Stimulated activated CD4-positive, alpha-beta T cell treated with anti-CD3 and anti-CD28 coated beads, TNF-alpha, amount 100 ng/mL, for 1 hour (primary cell): ENCODE results near the gene SND1.

ENCODE experiments used
- DNase-seq, 3 donors: peaks; one replicate each; pipeline ENCODE4 v3.0.0-alpha.2; 2020; ENCODE audit warnings: low read depth in 3 of 3, low spot score in 1 of 3

Gene SND1

DNA sequence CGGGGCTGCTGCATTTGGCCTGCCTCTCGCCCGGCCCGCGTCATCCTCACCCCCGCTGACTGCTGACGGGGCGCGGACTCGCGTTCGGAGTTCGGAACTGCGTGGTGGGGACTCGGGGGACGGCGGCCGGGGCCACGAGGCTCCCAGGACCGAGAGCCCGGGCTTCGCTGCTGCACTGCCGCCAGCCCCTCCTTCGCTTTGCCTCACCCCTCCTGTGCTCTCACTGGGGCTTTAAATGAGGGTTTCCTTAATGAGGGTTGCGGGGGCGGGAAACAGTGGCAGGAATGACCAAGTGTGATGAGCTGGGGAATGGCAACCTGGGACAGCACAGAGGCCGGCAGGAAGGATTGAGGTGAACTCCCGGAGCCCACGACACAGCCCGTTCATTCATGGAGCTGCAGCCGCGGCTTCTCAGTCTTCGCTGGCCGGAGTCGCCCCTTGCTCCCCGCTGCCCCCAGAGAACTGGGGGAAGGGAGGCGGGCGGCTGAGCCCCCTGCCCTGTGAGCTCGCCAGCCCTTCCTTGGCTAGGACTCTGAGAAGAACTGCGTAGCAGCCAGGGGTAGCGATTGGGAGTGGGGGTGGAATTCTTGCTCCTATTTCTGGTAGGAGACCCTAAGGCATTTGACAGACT is 380.7 kb downstream of the SND1 start:
- no peak for DNase-seq

DNA sequence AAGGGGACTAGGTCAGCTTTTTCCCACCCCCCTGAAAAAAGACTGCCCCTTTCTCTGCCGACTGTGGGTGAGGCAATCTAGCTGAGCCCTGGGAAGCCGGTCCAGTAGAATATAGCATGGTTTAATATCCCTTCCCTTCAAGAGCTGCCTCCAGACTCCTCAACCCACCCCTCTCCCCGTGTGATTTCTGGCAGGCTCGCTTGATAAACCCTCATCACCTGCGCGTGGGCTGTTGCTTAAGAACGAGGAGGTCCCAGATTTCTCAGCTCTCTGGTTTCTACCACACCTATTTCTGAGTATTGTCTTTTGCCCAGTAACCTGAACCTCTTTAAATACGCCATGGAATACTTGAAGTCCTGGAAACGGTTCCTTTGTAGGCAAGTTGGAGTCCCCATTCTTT is 381.3 kb downstream of the SND1 start:
- DNase-seq, result no peak

- no peak for DNase-seq
Measured at GRCh38 chr7:128034825-128035224, 382.8 kb downstream of the SND1 start.

DNA sequence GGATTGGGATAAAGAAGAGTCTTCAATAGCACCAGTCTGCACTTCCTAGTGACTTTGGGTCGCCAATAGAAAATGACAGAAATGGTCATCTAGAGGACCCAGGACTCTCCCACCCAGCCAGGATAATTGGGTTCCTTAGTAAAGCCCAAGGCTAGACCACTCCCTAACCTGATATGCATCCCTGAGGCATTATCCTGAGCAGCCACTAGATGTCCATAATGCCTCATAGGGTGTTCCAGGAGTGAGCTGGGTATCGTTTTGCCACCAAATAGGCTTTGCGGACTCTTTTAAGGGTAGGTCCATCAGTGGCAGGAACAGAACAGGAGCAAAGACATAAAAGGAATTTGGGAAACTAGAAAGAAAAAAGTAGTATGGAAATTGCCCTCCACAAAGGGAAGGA is 383.7 kb downstream of the SND1 start:
- DNase-seq, result no peak

GRCh38 chr7:128036226-128036940 is 384.4 kb downstream of the SND1 start:
- no peak for DNase-seq

DNA sequence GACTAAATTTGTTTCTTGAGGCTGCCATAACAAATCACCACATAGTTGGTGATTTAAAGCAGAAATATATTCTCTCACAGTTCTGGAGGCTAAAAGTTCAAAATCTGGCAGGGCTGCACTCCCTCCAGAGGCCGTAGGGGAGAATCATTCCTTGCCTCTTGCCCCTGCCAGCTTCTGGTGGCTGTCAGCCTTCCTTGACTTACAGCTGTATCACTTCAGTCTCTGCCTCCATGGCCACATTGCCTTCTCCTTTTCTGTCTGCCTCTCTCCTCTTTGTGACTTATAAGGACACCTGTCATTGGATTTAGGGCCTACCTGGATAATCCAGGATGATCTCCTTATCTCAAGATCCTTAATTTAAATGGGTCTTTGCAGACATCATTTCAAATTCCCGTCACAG is 385.1 kb downstream of the SND1 start:
- no peak for DNase-seq

DNA sequence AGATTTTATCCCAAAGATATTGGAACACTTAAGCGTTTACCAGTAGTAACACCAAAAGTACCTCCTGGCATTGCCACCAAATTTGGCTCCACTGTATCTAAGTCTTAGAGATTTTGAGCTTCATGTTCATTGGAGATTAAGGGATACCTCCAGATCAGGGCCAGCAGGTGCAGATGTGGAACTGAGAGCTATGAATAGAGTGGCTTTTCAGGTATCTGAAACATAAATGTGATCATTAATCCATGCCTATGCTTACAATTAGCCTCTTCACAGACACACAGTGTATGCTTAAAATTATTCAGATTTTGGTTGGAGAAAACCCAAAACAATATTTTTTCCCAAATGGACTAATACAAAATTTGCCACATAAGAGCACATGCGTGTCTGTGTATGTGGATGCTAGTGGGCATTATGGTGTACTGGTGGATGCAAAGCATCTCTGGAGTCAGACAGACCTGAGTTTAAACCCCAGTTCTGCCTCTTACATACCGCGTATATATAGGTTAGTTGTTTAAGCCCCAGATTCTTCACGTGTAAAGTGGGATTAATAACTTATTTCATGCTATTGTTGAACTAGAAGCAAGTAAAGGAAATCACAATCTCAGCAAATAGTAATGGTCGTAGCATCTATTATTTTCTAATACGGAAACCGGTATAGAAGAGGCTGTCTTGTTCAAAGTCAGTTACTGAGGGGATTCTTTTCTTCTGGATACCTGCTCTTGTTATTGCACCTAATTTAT is 386.1 kb downstream of the SND1 start:
- no peak for DNase-seq

GRCh38 chr7:128039544-128039953 is 387.6 kb downstream of the SND1 start:
- DNase-seq, result no peak

DNA sequence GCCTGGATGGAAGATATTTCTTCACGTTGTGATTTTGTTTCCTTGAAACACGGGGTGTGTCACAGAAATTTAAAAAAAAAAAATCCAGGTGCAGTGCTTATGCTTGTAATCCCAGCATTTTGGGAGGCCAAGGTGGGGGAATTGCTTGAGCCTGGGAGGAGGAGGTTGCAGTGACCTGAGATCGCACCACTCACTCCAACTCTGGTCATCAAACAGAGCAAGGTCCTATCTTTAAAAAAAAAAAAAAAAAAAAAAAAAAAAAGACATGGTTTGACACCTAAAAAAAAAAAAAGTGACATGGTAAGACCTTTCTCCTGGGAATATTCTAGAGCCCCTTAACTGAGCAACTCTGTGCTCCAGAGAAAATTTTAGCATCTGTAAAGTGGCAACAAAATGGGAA is 388.2 kb downstream of the SND1 start:
- no peak for DNase-seq

- DNase-seq, result no peak
Measured at GRCh38 chr7:128041203-128041602, 389.2 kb downstream of the SND1 start.

GRCh38 chr7:128042012-128042411 is 390.0 kb downstream of the SND1 start:
- no peak for DNase-seq

DNA sequence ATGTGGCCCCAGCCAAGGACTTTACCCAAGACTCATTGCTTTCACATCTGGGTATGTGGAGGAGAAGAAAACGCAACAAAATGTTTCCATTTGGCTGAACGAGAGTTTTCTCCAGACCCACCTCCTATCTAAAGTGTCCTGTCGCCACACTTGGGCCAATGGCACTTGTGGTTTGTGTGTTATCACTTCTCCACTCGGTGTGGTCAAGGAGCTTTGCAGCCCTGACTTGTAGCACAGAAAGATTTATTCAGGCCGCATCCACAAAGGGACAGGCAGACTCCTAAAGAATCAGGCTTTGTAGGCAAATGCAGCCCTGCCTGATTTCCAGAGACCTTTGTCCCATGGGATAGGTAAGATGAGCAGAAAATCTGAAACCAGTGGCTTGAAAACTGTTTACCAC is 392.1 kb downstream of the SND1 start:
- DNase-seq, result no peak

- DNase-seq, result no peak
Measured at GRCh38 chr7:128045158-128045557, 393.2 kb downstream of the SND1 start.

GRCh38 chr7:128045766-128046165 is 393.8 kb downstream of the SND1 start:
- no peak for DNase-seq

DNA sequence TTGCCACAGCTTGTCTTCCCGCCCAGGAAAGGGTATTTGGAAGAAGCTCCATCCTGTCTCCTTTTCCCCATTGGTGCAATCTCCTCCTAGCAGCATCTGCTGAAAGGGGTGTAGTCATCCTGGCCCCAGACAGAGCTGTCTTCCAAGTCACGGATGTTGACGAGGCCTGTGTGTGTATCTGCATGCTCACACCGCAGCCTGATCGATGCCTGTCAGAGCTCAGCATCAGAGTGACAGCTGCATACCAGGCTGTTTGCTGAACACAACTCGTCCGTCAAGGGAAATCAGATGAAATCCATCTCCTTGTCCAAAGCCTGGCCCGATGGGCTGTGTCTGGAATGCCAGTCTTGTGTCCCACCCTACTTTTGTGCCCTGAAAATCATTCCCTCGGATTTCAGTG is 400.4 kb downstream of the SND1 start:
- DNase-seq, result no peak

- no peak for DNase-seq
Measured at GRCh38 chr7:128053023-128053422, 401.0 kb downstream of the SND1 start.

DNA sequence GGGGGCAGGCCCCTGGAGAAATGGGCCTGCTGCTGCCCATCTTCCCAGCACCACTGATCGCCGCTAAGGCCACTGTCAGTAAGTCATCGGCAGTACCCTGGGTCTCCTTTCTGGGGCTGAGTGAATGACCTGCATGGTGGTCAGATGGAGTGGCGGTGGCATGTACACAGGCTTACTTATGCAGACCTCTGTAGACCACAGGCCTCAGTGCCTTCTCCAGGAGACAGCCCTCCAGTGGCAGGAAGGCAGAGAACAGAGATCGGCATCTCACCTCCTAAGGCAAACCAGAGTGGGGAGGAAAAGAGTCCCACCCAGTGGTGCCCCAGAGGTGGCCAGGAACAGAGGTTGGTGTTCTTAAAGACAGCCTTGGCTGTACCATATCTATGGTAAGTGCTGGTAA is 402.0 kb downstream of the SND1 start:
- DNase-seq, result no peak

GRCh38 chr7:128054511-128054910 is 402.5 kb downstream of the SND1 start:
- DNase-seq, result no peak

DNA sequence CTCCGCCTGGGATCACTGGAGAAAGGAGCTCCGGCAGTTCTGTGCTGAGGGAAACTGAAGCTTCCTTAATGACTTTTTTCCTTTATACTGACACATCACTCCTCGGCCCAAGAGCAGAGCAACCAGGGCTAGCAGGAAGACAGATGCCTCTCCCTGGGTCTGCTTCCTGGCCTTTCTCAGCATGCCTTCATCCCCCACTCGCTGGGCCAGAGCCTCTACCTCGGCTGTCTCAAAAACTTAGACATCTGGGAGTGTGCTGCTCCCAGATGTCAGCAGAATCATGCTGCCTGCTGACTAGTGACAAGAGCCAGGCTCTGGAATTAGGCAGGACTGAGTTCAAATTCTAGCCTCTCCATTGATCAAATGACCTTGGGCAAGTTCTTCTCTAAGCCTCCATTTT is 403.6 kb downstream of the SND1 start:
- no peak for DNase-seq

GRCh38 chr7:128056901-128057300 is 404.9 kb downstream of the SND1 start:
- no peak for DNase-seq

DNA sequence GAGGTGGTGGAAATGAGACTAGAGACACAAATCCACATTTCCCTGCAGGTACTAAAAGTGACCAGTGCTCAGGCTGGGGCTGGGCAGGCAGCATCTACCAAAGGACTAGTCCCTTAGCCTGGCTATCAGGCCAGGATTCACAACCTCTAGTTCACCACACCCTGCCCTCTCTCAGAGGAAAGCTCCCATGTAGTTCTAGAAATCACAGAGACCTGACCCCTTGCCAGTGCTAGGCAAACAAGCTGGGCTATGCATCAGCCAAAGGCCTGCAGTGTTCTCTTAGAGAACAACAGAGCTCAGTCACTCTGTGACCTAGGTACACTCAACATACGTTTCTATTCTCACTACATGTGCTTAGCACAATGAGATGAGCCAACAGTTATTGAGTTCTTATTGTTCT is 405.9 kb downstream of the SND1 start:
- no peak for DNase-seq
